ENCODE data around the gene KRT75.
A peak's percentile ranks its signal among the peaks of the same experiment; 100 is the strongest.

The KRT75 gene

DNA sequence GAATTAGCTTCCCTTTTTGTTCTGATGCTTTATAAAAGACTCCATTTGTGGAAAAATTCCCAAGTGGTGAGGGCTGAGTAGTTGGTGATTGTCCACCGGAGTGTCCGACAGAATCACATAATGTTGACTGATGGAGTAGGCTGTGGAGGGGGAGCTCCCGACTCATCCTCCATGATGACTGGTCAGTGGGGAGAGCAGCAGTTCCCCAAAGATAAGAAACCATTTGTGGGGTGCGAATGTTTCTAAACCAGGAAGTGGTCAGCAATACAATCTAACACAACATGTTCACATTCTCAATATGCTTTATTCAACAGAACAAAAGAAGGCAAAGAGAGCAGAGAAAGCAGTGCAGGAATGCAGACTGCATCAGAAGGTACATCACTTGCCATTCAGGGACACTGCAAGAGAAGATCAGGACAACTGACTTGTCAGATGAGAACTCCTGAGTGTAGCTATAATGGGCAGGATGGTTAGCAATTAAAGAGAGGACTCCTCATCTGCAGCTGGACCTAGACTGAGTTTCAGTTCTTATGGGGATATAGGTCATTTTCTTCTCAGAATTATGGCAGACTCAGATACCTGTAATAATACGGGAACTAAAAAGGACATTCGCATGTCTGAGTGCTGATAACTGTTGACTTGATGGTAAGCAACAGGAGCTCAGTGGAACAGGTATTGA is 12.3 kb upstream of the KRT75 start:
- no peak for FAIRE-seq
- no peak for DNase-seq (ENCODE audit: insufficient read length, low spot score)
- no peak for TF ChIP-seq POLR2A (IDR thresholded peaks at IDR 0.05; ENCODE audit: low read depth, low read length)

DNA sequence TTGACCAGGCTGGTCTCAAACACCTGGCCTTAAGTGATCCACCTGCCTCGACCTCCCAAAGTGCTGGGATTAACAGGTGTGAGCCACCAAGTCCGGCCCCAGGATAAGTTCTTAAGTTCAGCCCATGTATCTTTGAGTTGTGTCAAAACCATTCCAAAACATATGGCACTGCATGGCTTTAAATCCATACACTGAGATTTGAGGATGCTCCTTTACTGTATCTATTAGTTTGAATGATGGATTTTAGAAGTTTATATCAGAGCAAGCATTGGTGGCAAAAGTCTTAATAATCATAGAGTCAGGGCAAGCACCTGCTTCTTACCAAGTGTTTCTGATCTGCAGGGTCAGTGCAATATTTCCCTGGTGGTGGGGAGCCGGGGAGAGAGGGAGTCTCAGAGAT is 11.7 kb upstream of the KRT75 start:
- DNase-seq (ENCODE audit: insufficient read length, low spot score), result no peak
- FAIRE-seq, result no peak
- no peak for TF ChIP-seq POLR2A (IDR thresholded peaks at IDR 0.05; ENCODE audit: low read depth, low read length)

DNA sequence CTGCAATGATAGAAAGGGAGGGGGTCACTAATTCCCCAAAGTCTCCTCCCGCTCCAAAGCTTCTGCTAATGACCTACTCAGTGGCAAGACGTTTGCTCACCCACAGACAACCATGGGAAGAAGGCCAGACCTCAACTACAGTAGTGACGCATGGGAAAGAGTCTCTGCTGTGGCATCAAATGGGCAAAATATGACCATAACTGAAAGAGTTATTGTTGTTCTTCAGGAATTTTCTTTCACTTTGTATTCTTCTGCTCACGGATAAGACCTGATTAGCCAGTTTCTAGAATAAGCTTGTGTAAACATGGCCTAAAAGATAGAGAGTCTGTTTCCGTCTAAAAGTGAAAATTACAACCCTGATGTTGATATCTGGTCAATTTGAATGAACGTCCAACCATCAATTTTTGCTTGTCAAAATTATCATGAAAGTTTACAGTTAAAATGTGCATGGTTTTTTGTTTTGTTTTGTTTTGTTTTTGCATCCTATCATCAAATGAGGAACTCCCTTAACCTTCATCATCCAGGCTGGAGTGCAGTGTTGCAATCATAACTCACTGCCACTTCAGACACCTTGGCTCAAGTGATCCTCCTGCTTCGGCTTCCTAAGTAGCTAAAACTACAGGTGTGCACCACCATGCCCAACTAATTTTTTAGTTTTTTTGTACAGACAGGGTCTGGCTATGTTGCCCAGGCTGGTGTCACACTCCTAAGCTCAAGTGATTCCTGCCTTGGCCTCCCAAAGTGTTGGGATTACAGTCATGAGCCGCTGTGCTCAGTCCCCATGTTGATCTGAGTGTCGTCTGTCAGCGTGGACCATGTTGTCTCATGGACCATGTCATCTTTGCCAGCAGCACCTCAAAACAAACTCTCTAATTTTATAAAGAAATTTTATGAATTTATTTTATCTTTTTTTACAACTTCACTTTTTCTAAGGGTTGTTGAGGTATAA is 10.8 kb upstream of the KRT75 start:
- no peak for TF ChIP-seq POLR2A (IDR thresholded peaks at IDR 0.05; ENCODE audit: low read depth, low read length)
- no peak for FAIRE-seq
- no peak for DNase-seq (ENCODE audit: insufficient read length, low spot score)

DNA sequence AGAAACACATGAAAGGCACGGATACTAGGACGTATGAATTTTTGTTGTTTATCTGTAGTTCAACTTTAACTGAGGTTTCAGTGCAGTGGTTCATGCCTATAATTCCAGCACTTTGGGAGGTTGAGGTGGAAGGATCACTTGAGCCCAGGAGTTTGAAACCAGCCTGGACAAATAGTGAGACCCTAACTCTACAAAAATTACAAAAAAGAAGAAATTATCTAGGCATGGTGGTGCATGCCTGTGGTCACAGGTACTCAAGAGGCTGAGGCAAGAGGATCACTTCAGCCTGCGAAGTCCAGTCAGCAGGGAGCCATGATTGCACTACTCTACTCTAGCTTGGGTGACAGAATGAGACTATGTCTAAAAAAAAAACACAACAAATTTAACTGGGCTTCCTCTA is 9.8 kb upstream of the KRT75 start:
- FAIRE-seq (no peak), DNase-seq (ENCODE audit: insufficient read length, low spot score) (no peak)
- no peak for TF ChIP-seq POLR2A (IDR thresholded peaks at IDR 0.05; ENCODE audit: low read depth, low read length)

DNA sequence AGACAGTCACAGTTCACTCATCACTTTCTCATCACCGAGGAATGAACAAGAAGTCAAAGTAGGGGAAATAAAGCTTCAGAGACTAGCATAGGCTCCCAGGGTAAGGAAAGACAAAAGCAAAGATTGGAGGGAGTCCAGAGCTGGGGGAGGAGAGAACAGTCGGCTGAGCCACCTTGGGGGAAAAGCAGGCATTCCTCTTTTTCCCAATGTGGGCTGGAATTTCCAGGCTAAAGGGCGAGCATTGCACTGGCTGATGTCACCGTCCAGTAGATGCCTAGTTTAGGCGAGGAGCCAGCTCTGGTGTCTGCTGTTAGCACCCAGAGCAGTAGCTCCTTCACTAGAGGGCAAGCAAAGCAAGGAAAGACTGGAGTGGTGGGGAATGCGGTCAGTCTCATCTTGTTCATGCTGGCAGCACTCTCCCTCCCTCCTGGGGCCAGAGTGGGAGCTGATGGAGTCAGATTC is 8.5 kb upstream of the KRT75 start:
- peak; percentile 71 for DNase-seq (ENCODE audit: insufficient read length, low spot score)
- TF ChIP-seq POLR2A (IDR thresholded peaks at IDR 0.05; ENCODE audit: low read depth, low read length), result no peak
- no peak for FAIRE-seq

DNA sequence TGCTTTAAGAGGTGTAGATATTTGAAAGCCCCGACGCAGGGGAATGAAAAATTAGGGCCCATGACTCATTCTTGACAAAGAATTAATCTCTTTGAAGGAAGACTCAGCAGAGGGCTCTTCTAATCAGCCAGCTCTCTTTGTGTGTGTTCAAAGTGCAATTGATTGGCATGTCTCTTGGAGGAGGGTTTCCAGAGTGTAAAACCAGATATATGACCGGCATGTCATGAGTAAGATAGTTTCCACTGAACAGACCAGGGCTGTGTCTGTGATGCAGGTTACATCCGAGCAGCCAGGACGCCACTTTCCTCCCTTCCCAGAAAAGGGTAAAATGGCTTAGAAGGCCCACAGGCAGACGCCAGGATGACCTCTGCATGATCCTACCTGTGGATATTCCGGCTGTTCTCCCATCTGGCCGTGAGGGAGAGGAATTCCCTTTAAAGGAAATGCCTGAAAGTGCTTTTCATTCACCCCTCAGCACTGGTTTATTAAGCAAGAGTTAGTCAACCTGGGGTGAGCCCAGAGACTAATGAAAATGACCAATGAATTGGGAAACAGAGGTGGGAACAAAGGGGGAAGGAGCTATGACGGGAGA is 7.2 kb upstream of the KRT75 start:
- DNase-seq (ENCODE audit: insufficient read length, low spot score) (no peak), FAIRE-seq (no peak)

DNA sequence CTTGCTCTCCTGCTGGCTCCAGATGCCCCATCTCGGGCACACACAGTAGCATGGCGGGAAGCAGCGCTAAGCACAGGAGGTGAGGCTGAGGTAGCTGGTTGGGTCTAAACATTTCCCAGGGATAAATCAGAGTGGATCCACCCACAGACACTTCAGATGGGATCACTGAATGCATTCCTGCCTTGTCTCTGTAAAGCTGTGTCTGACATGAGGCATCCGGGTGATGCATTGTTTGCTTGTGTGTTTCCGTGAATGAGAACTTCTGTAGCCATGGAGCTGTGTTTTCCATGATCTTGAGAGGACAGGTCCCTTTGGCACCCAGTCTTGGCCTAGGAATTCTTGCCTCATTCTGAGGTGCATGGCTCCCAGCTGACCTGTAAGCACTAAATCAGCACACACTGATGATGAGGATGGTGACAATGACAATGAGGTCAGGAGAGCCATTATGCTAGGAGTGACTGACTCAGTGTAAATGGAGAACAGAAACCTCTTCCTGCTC is 6.7 kb upstream of the KRT75 start:
- DNase-seq (ENCODE audit: insufficient read length, low spot score), result no peak
- no peak for FAIRE-seq
- TF ChIP-seq POLR2A (IDR thresholded peaks at IDR 0.05; ENCODE audit: low read depth, low read length), result no peak

More for the DNA sequence above, 7.2 kb upstream of the KRT75 start:
- TF ChIP-seq POLR2A (IDR thresholded peaks at IDR 0.05; ENCODE audit: low read depth, low read length), result no peak

DNA sequence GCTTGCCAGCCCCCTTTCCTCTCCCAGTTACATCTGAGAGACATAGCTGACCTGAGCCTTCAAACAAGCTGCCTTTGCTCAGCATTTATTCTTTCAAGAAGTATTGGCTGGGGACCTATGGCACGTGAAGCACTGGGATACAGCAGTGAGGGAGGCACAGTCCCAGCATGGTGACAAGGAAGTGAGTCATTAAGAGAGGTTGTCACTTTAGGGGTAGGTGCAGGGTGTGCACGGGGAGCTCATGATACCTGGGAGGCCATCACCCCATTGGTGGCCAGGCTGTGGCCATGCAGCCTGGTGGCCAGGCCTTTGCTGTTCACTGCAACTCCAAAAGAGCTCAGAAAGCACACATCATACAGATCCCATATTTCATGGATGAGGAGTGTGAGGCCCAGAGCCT is 5.7 kb upstream of the KRT75 start:
- DNase-seq (ENCODE audit: insufficient read length, low spot score) (no peak), FAIRE-seq (no peak)
- no peak for TF ChIP-seq POLR2A (IDR thresholded peaks at IDR 0.05; ENCODE audit: low read depth, low read length)

DNA sequence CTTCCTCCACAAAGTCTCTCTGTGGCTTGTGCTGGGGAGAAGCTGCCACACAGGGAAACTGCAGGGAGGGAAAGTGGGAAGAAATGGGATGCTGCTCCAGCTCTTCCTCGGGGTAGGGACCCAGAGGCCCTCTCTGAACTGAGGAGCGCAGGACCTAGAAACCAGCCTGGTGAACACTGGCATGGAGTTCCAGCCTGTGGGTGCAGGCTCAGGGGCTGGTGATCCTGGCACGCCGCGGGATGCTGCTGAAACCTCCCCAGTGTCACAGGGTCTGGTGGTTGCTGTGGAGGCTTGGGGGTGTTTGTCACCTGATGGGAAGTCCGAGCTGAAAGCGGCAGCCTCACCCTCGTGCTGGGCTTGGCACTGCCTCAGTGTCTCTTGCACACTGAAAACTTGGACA is 5.2 kb upstream of the KRT75 start:
- no peak for DNase-seq (ENCODE audit: insufficient read length, low spot score)
- no peak for TF ChIP-seq POLR2A (IDR thresholded peaks at IDR 0.05; ENCODE audit: low read depth, low read length)
- FAIRE-seq, result no peak

DNA sequence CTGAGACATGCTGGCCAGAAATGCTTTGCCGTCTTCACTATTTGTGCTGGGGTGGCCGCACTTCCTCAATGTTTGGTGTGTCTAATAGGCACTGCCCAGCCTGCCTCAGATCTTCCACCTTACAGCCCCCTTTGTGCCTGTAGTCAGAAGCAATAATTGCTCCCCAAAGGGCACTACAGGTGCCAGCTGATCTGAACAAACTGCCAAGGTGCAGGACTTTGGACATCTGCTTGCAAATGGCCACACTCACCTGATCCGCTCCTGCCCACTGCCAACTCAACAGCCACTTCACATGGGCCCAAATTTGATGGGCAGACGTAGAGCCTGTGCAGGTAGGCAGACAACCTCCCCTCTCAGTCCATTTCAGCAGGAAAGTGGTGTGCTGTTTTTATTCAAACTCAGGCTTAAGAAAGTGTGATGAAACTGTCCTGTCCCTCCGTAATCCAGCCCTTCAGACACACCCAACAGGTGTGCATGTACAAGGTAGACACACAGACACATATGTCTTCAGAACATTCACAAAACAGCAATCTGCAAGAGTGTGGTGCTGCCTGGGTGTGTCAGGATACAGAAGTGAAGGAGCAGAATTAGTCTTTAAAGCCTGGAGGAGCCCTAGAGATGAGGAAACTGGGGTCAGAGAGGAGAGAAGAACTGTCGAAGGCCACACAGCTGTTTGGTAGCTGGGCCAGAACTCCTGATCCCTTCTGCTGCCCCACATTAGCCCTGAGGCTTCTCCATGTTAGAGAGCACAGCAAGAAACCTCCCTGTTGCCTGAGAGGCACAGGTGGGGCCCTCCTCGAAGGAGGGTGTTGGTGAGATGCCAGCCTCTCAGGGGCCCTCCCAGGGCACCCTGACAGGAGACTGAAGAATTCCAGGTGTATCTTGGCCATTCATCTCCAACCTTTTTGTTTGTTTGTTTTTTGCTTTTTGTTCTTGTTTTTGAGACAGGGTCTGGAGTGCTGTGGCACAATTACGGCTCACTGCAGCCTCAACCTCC is 4.4 kb upstream of the KRT75 start:
- no peak for TF ChIP-seq POLR2A (IDR thresholded peaks at IDR 0.05; ENCODE audit: low read depth, low read length)
- FAIRE-seq, result no peak
- no peak for DNase-seq (ENCODE audit: insufficient read length, low spot score)

DNA sequence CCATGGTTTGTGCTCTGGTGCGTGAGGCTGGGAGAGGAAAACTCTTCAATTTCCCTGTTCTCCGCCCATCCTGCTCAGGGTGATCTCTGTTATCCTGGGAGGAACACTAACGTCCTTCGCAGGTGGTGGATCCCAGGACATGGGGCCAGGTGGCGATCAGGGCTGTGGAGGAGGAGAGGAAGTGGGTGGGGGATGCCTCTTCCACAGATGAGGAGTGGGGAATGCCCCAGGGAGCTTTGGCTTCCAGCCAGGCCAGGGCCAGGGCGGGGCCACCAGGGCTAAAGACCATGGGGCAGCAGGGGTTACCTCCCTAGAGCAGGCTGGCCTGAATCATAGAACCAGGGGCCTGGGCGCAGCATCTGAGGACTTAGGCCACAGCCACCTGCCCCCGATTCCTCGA is 3.3 kb upstream of the KRT75 start:
- FAIRE-seq (no peak), DNase-seq (ENCODE audit: insufficient read length, low spot score) (no peak)
- TF ChIP-seq POLR2A (IDR thresholded peaks at IDR 0.05; ENCODE audit: low read depth, low read length), result no peak

DNA sequence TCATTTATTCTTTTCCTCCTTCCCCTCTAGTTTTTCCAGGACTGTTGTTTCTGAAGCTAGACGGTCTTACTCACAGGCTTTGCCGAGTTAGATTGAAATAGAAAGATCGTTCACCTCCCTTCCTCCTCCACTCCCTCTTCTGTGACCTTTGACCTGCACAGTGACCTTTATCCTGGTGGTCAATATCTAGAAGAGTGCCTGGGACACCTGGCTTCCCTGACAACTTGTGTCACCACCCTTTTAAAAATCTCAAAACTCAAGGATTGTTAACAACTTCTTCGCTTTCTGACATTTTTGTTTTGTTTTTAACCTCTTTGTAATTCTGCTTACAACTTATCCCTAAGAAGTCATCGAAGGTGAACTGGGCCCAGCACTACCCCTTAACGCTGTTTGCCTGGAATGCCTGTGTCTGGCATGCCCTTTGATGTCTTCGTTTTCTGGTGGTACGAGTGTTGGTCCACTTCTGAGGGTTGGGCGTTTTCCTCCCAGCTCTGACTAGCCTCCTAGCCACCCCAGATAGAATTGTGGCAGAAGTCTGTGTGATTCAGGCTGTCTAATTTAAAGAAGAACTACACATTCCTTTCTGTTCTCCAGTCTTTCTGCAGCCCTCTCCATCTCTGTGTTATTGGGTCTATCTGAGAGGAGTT is 2.8 kb upstream of the KRT75 start:
- no peak for TF ChIP-seq POLR2A (IDR thresholded peaks at IDR 0.05; ENCODE audit: low read depth, low read length)
- DNase-seq (ENCODE audit: insufficient read length, low spot score) (no peak), FAIRE-seq (no peak)

All from H54 (cell line).